ENCODE results near the gene NEURL1B.

The NEURL1B gene

DNA sequence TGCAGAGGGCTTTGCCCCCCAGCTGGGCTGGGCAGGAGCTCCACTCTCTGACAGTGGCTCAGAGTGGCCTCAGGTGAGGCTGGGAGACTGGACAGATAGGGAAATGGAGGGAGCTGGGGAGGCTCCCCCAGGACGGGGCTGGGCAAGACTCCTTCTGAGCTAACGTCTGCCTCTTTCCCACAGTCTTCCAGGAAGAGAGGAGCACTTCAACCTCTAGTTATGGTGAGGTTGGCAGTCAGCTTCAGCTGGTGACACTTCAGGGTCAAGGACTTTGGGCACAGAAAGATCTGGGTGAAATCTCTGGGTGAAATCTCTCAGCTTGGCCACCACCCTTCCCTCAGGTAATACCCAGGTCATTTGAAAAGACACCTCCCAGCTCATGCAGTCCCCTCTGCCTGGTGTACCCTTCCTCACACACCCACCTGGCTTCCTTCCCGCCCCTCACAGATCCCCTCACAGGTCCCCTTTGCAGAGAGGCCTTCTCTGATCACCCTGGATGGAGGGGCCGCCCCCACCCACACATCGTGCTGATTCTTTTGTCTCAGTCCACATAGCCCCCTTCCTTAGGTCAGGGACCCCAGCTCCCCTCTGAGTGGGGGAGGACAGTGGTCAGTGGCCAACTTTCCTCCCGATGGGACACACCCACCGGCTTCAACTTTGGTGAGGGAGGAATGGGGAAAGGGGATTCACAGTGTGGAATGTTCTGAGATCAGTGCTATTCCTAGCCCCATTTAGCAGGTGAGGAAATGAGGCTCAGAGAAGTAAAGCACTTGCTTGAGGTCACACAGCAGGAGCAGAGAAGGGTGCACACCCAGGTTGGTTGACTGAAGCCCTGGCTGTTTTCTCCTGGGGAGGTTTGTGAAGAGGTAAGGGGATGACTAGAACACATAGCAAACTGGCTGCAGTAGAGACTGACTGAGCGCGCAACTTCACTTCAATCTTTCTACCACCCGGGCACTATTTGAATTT lies 15.8 kb upstream of the NEURL1B start:
- TF ChIP-seq POLR2A (IDR thresholded peaks at IDR 0.05; ENCODE audit: low read depth, low read length), result no peak
- TF ChIP-seq TAF1 (IDR thresholded peaks at IDR 0.05; ENCODE audit: borderline replicate concordance, low read depth, low read length), result no peak
- no peak for TF ChIP-seq POLR2AphosphoS5 (IDR thresholded peaks at IDR 0.05; ENCODE audit: low read depth, low read length)
- FAIRE-seq (no peak), DNase-seq (ENCODE audit: insufficient read length) (no peak)

- TF ChIP-seq TAF1 (IDR thresholded peaks at IDR 0.05; ENCODE audit: borderline replicate concordance, low read depth, low read length) (no peak), POLR2A (IDR thresholded peaks at IDR 0.05; ENCODE audit: low read depth, low read length) (no peak), POLR2AphosphoS5 (IDR thresholded peaks at IDR 0.05; ENCODE audit: low read depth, low read length) (no peak)
- DNase-seq (ENCODE audit: insufficient read length), result no peak
- no peak for FAIRE-seq
These were observed 15.0 kb upstream of the NEURL1B start for GRCh38 chr5:172626031-172626581.

DNA sequence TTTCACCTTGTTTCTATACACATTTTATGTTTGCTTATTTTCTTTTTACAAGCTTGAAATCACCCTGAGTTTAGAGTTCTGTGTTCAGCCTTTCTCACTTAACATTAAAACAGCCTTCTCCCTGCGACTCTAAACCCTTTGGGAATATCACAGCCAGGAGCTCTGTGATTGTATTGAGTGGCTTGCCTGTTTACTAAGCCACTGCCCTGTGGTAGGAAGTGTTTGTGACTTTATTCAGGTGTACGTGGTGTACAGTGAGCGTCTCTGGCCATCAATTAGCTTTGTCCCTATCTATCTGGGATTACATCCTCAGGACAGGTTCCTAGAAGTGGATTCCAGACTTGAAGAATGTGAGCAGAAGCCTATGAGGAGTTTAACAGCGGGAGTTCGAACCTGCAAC lies 11.0 kb upstream of the NEURL1B start:
- FAIRE-seq (no peak), DNase-seq (ENCODE audit: insufficient read length) (no peak)
- TF ChIP-seq POLR2AphosphoS5 (IDR thresholded peaks at IDR 0.05; ENCODE audit: low read depth, low read length) (no peak), POLR2A (IDR thresholded peaks at IDR 0.05; ENCODE audit: low read depth, low read length) (no peak), TAF1 (IDR thresholded peaks at IDR 0.05; ENCODE audit: borderline replicate concordance, low read depth, low read length) (no peak)

GRCh38 chr5:172630482-172630881 lies 10.6 kb upstream of the NEURL1B start:
- FAIRE-seq, result no peak
- no peak for DNase-seq (ENCODE audit: insufficient read length)
- TF ChIP-seq POLR2A (IDR thresholded peaks at IDR 0.05; ENCODE audit: low read depth, low read length) (no peak), POLR2AphosphoS5 (IDR thresholded peaks at IDR 0.05; ENCODE audit: low read depth, low read length) (no peak), TAF1 (IDR thresholded peaks at IDR 0.05; ENCODE audit: borderline replicate concordance, low read depth, low read length) (no peak)

- no peak for FAIRE-seq
- TF ChIP-seq POLR2AphosphoS5 (IDR thresholded peaks at IDR 0.05; ENCODE audit: low read depth, low read length), result no peak
- no peak for TF ChIP-seq POLR2A (IDR thresholded peaks at IDR 0.05; ENCODE audit: low read depth, low read length)
- no peak for TF ChIP-seq TAF1 (IDR thresholded peaks at IDR 0.05; ENCODE audit: borderline replicate concordance, low read depth, low read length)
- DNase-seq (ENCODE audit: insufficient read length), result no peak
These were observed 10.1 kb upstream of the NEURL1B start for GRCh38 chr5:172630986-172631385.

- no peak for FAIRE-seq
- TF ChIP-seq TAF1 (IDR thresholded peaks at IDR 0.05; ENCODE audit: borderline replicate concordance, low read depth, low read length) (no peak), POLR2A (IDR thresholded peaks at IDR 0.05; ENCODE audit: low read depth, low read length) (no peak), POLR2AphosphoS5 (IDR thresholded peaks at IDR 0.05; ENCODE audit: low read depth, low read length) (no peak)
These were observed 8.5 kb upstream of the NEURL1B start for GRCh38 chr5:172632346-172633092.

GRCh38 chr5:172633403-172633970 lies 7.6 kb upstream of the NEURL1B start:
- no peak for TF ChIP-seq POLR2A (IDR thresholded peaks at IDR 0.05; ENCODE audit: low read depth, low read length)
- TF ChIP-seq TAF1 (IDR thresholded peaks at IDR 0.05; ENCODE audit: borderline replicate concordance, low read depth, low read length), result no peak
- no peak for TF ChIP-seq POLR2AphosphoS5 (IDR thresholded peaks at IDR 0.05; ENCODE audit: low read depth, low read length)
- no peak for DNase-seq (ENCODE audit: insufficient read length)
- FAIRE-seq, result no peak

More at GRCh38 chr5:172632346-172633092, 8.5 kb upstream of the NEURL1B start:
- no peak for DNase-seq (ENCODE audit: insufficient read length)

GRCh38 chr5:172634106-172634899 lies 6.8 kb upstream of the NEURL1B start:
- no peak for TF ChIP-seq TAF1 (IDR thresholded peaks at IDR 0.05; ENCODE audit: borderline replicate concordance, low read depth, low read length)
- no peak for TF ChIP-seq POLR2A (IDR thresholded peaks at IDR 0.05; ENCODE audit: low read depth, low read length)
- no peak for TF ChIP-seq POLR2AphosphoS5 (IDR thresholded peaks at IDR 0.05; ENCODE audit: low read depth, low read length)
- no peak for FAIRE-seq
- DNase-seq (ENCODE audit: insufficient read length), result no peak

- TF ChIP-seq POLR2A (IDR thresholded peaks at IDR 0.05; ENCODE audit: low read depth, low read length) (no peak), TAF1 (IDR thresholded peaks at IDR 0.05; ENCODE audit: borderline replicate concordance, low read depth, low read length) (no peak), POLR2AphosphoS5 (IDR thresholded peaks at IDR 0.05; ENCODE audit: low read depth, low read length) (no peak)
- FAIRE-seq, result no peak
These were observed 6.0 kb upstream of the NEURL1B start for GRCh38 chr5:172635038-172635437.

GRCh38 chr5:172636279-172637050 lies 4.6 kb upstream of the NEURL1B start:
- no peak for DNase-seq (ENCODE audit: insufficient read length)
- FAIRE-seq, result no peak
- TF ChIP-seq POLR2AphosphoS5 (IDR thresholded peaks at IDR 0.05; ENCODE audit: low read depth, low read length) (no peak), TAF1 (IDR thresholded peaks at IDR 0.05; ENCODE audit: borderline replicate concordance, low read depth, low read length) (no peak), POLR2A (IDR thresholded peaks at IDR 0.05; ENCODE audit: low read depth, low read length) (no peak)

More at GRCh38 chr5:172635038-172635437, 6.0 kb upstream of the NEURL1B start:
- no peak for DNase-seq (ENCODE audit: insufficient read length)

All from GM12892 (cell line).